Endothelial cell of umbilical vein (primary cell): ENCODE results near the gene ANGPTL1. TPM values are rescaled to one million over a fixed set of nuclear protein-coding genes. Genes with fewer than 3 reads are reported as not detected.

ENCODE experiments used
- BruUV-seq: library from RNA; stranded (reverse); fragments of 400-500 nt; replicated peaks from 2 replicates; lab custom pipeline; 2021; lab: Mats Ljungman, UMichigan
- CTCF ChIA-PET: fragments of 300-600, 350-600 bp; sonication (Branson Sonifier 250); formaldehyde crosslinking; loops from one replicate; lab custom pipeline; 2021; ENCODE audit warnings: antibody characterized with exemption, inconsistent platforms; lab: Charles Lee
- POLR2A ChIA-PET: fragments of 300-600, 350-600 bp; sonication (Branson Sonifier 250); formaldehyde crosslinking; loops from one replicate; lab custom pipeline; 2021; ENCODE audit warnings: antibody characterized with exemption, inconsistent platforms; lab: Charles Lee
- DNase-seq: peaks from one replicate; pipeline ENCODE4 v3.0.0-alpha.2; 2011; ENCODE audit warnings: low read depth, low spot score
- FAIRE-seq: peaks from 2 replicates; lab custom pipeline; 2011; peaks lifted over from hg19 to GRCh38; lab: Jason Lieb, UNC
- H2AFZ ChIP-seq: 2 replicates; pipeline ENCODE4 v1.6.0; 2012; ENCODE audit warnings: low read depth, low read length, control low read depth, inconsistent platforms
- H3K27ac ChIP-seq: 2 replicates; pipeline ENCODE4 v1.5.1; 2011; ENCODE audit warnings: low read depth, mild to moderate bottlenecking, control low read depth, low read length, moderate library complexity; ENCODE audit not compliant: insufficient read depth
- H3K27me3 ChIP-seq, 2 experiments: 2 replicates each; pipeline versions ENCODE4 v1.6.0 to v1.6.1; 2011; ENCODE audit warnings: low read length in 2 of 2, mixed read lengths in 1 of 2; ENCODE audit not compliant: control insufficient read depth in 2 of 2, insufficient read depth in 2 of 2
- H3K36me3 ChIP-seq, 2 experiments: 2 replicates in 1 of 2; 3 replicates in 1 of 2; pipeline ENCODE4 v1.5.1; 2011; ENCODE audit warnings: low read length in 2 of 2, mild to moderate bottlenecking in 1 of 2, moderate library complexity in 1 of 2; ENCODE audit not compliant: control insufficient read depth in 2 of 2, insufficient read depth in 2 of 2; ENCODE audit errors: extremely low read depth in 1 of 2
- H3K4me1 ChIP-seq: 3 replicates; pipeline ENCODE4 v1.5.1; 2011; ENCODE audit warnings: mild to moderate bottlenecking, low read length; ENCODE audit not compliant: control insufficient read depth, insufficient read depth; ENCODE audit errors: extremely low read depth
- H3K4me2 ChIP-seq: 2 replicates; pipeline ENCODE4 v1.6.1; 2011; ENCODE audit warnings: low read length, control low read depth, mixed read lengths; ENCODE audit not compliant: insufficient read depth
- H3K4me3 ChIP-seq, 3 experiments: fragments of 200-600 bp in 1 of 3; sonication (generic), shearing (Covaris generic) in 1 of 3; replicated peaks in 1 of 3; 2 replicates each; pipeline ENCODE4 v1.5.1; 2011 to 2016; ENCODE audit warnings: control low read depth in 3 of 3, low read length in 3 of 3, mild to moderate bottlenecking in 2 of 3, inconsistent platforms in 1 of 3, low read depth in 1 of 3, moderate library complexity in 1 of 3; ENCODE audit not compliant: insufficient read depth in 1 of 3
- H3K79me2 ChIP-seq: 2 replicates; pipeline ENCODE4 v1.6.0; 2012; ENCODE audit warnings: low read length, inconsistent platforms; ENCODE audit not compliant: control insufficient read depth, insufficient read depth
- H3K9ac ChIP-seq: replicated peaks from 2 replicates; pipeline ENCODE3; 2011; ENCODE audit warnings: low read length, control low read depth; ENCODE audit not compliant: insufficient read depth; ENCODE audit errors: extremely low read depth
- H3K9me1 ChIP-seq: replicated peaks from 3 replicates; pipeline ENCODE4 v1.6.0; 2011; ENCODE audit warnings: mild to moderate bottlenecking, low read length; ENCODE audit not compliant: control insufficient read depth, insufficient read depth; ENCODE audit errors: extremely low read depth
- H3K9me3 ChIP-seq: replicated peaks from 2 replicates; pipeline ENCODE4 v1.5.1; 2012; ENCODE audit warnings: low read length, inconsistent platforms; ENCODE audit not compliant: control insufficient read depth, insufficient read depth
- H4K20me1 ChIP-seq: replicated peaks from 2 replicates; pipeline ENCODE3; 2011; ENCODE audit warnings: mild to moderate bottlenecking, low read length; ENCODE audit not compliant: control insufficient read depth, insufficient read depth; ENCODE audit errors: extremely low read depth
- GATA2 ChIP-seq: IDR thresholded peaks from 2 replicates; pipeline ENCODE4 v1.7.0; 2011; ENCODE audit warnings: low read depth, mild to moderate bottlenecking, moderate library complexity, mixed read lengths, low read length; ENCODE audit not compliant: insufficient read length, insufficient read depth
- JUN ChIP-seq: IDR thresholded peaks from 2 replicates; pipeline ENCODE4 v1.6.1; 2011; ENCODE audit warnings: borderline replicate concordance, low read depth; ENCODE audit not compliant: insufficient read length, insufficient read depth
- MYC ChIP-seq: IDR thresholded peaks from one replicate; pipeline ENCODE4 v1.6.1; 2011; ENCODE audit warnings: mild to moderate bottlenecking, low read depth, low read length
- POLR2A ChIP-seq: IDR thresholded peaks from 2 replicates; pipeline ENCODE4 v1.6.1; 2012; ENCODE audit warnings: low read depth, mild to moderate bottlenecking, control low read depth, low read length
- POLR2AphosphoS5 ChIP-seq: IDR thresholded peaks from 2 replicates; pipeline ENCODE4 v1.6.1; 2012; ENCODE audit warnings: low read depth, mild to moderate bottlenecking, control low read depth, low read length, moderate library complexity; ENCODE audit not compliant: insufficient read depth
- dilution Hi-C: fragments of 300-500 bp; cut with MboI; formaldehyde crosslinking; loops from one replicate; pipeline ENCODE4 v1.15.0; 2019; ENCODE audit warnings: low sequenced_read_pairs; ENCODE audit not compliant: extremely low pct_ligation_motif_present
- intact Hi-C: fragments of 100-400 bp; cut with micrococcal nuclease; formaldehyde crosslinking; loops from one replicate; pipeline ENCODE4 v1.10.0; 2022
- polyA plus RNA-seq, 4 experiments: library from polyadenylated mRNA; depleted of rRNA in 3 of 4; stranded (reverse) in 3 of 4; unstranded in 1 of 4; fragments of >200 nt; gene quantifications; 2 replicates each; pipeline versions ENCODE4 v1.2.1 to v1.2.3, GENCODE V29; 2011 to 2012; ENCODE audit warnings: missing spikeins in 1 of 4
- total RNA-seq: library from RNA; stranded (reverse); gene quantifications from 2 replicates; pipeline ENCODE4 v1.2.3, GENCODE V29; 2021
- TF ChIP-seq, protein P1 (sequence below): IDR thresholded peaks from 2 replicates; pipeline ENCODE4 v1.6.1; 2011; ENCODE audit not compliant: insufficient read depth, insufficient read length
- TF ChIP-seq, protein P2 (sequence below), 2 donors: IDR thresholded peaks; 1 replicate in 1 of 2; 2 replicates in 1 of 2; pipeline ENCODE4 v1.5.1; 2011; ENCODE audit warnings: low read length in 2 of 2, mild to moderate bottlenecking in 2 of 2, moderate library complexity in 2 of 2, control low read depth in 1 of 2, inconsistent platforms in 1 of 2, low read depth in 1 of 2; ENCODE audit not compliant: insufficient read depth in 1 of 2; ENCODE audit errors: extremely low read depth in 1 of 2

Gene ANGPTL1
- total and polyA plus RNA-seq, 2 donors (not counting 3 experiments of a cell fraction or from before 2014, with no cell fraction given), result 0.15 TPM; not detected in 1

DNA sequence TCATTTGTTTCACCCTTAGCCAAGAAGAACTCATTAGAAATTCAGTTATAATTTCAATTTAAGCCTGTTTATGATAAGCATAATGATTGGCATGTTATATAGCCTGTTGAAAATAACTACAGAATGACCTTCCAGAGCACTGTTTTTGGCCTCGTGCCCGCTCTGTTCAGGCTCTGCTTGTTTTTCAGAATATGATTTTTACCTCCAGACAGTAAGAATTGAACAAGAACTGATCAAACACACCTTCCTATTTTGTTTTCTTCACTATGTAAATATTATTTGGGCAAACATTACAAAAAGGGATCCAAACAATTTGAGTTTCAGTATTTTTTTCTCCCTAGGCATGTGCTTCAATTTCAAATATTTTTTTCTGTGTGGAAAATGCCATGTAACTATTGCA, 48.1 kb upstream of the ANGPTL1 start:
- no peaks in the 10 kb centered on the region for H4K20me1 ChIP-seq
- intact Hi-C loops (no loop called here), dilution Hi-C loops (no loop called here)
- H3K4me1 ChIP-seq, result no peaks in the 10 kb centered on the region
- ChIA-PET POLR2A (no interaction called here), CTCF (interaction anchor here (2.4 kb wide), 1 partner anchor 84 kb away, joined by 6 read pairs; no protein-coding TSS in a partner anchor)
- H3K36me3 ChIP-seq, result peaks cover 0 to 5% of the 10 kb centered on the region in 2 experiments
- FAIRE-seq, result no peak
- H3K4me3 ChIP-seq, result no peak overlapping the region
- H3K9me1 ChIP-seq, result no peaks in the 10 kb centered on the region
- no peak for TF ChIP-seq POLR2A
- TF ChIP-seq, protein P1, sequence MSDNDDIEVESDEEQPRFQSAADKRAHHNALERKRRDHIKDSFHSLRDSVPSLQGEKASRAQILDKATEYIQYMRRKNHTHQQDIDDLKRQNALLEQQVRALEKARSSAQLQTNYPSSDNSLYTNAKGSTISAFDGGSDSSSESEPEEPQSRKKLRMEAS, result no peak
- no peak for TF ChIP-seq MYC
- TF ChIP-seq, protein P2, sequence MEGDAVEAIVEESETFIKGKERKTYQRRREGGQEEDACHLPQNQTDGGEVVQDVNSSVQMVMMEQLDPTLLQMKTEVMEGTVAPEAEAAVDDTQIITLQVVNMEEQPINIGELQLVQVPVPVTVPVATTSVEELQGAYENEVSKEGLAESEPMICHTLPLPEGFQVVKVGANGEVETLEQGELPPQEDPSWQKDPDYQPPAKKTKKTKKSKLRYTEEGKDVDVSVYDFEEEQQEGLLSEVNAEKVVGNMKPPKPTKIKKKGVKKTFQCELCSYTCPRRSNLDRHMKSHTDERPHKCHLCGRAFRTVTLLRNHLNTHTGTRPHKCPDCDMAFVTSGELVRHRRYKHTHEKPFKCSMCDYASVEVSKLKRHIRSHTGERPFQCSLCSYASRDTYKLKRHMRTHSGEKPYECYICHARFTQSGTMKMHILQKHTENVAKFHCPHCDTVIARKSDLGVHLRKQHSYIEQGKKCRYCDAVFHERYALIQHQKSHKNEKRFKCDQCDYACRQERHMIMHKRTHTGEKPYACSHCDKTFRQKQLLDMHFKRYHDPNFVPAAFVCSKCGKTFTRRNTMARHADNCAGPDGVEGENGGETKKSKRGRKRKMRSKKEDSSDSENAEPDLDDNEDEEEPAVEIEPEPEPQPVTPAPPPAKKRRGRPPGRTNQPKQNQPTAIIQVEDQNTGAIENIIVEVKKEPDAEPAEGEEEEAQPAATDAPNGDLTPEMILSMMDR (IDR thresholded peaks at IDR 0.05; ENCODE audit: extremely low read depth in 1 of 2, insufficient read depth in 1 of 2, low read depth in 1 of 2, low read length in 2 of 2), result no peak
- TF ChIP-seq POLR2AphosphoS5, result no peak
- no peak for TF ChIP-seq JUN
- TF ChIP-seq GATA2, result no peak
- no peak overlapping the region for H3K4me2 ChIP-seq
- peak; percentile 9 for DNase-seq
- H3K9ac ChIP-seq, result no peak overlapping the region
- no peaks in the 10 kb centered on the region for H3K27me3 ChIP-seq
- no TSS peak for BruUV-seq
- H3K9me3 ChIP-seq, result no peaks in the 10 kb centered on the region
- H3K27ac ChIP-seq, result no peak overlapping the region
- H3K79me2 ChIP-seq, result no peaks in the 10 kb centered on the region
- H2AFZ ChIP-seq, result no peak overlapping the region
